Measurements from ENCODE around the gene ATP10A. TPM values are rescaled to one million over a fixed set of nuclear protein-coding genes. Genes with fewer than 3 reads are reported as not detected.

Gene ATP10A
- total RNA-seq, 1 donor from 2014 or later: 1.9 TPM

GRCh38 chr15:25869701-25870100 lies 6.6 kb upstream of the ATP10A start:
- TF ChIP-seq, protein P1, sequence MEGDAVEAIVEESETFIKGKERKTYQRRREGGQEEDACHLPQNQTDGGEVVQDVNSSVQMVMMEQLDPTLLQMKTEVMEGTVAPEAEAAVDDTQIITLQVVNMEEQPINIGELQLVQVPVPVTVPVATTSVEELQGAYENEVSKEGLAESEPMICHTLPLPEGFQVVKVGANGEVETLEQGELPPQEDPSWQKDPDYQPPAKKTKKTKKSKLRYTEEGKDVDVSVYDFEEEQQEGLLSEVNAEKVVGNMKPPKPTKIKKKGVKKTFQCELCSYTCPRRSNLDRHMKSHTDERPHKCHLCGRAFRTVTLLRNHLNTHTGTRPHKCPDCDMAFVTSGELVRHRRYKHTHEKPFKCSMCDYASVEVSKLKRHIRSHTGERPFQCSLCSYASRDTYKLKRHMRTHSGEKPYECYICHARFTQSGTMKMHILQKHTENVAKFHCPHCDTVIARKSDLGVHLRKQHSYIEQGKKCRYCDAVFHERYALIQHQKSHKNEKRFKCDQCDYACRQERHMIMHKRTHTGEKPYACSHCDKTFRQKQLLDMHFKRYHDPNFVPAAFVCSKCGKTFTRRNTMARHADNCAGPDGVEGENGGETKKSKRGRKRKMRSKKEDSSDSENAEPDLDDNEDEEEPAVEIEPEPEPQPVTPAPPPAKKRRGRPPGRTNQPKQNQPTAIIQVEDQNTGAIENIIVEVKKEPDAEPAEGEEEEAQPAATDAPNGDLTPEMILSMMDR (conservative IDR thresholded peaks at IDR 0.05): no peak
- Mint-ChIP-seq H3K4me3 (no peak overlapping the region), H3K4me1 (ENCODE audit: unreplicated experiment) (no peaks in the 10 kb centered on the region), H3K27ac (no peak overlapping the region), H3K9me3 (no peaks in the 10 kb centered on the region), H3K27me3 (peaks cover 32% of the 10 kb centered on the region), H3K36me3 (no peaks in the 10 kb centered on the region)
- no peak for DNase-seq (ENCODE audit: extremely low spot score, unreplicated experiment)

DNA sequence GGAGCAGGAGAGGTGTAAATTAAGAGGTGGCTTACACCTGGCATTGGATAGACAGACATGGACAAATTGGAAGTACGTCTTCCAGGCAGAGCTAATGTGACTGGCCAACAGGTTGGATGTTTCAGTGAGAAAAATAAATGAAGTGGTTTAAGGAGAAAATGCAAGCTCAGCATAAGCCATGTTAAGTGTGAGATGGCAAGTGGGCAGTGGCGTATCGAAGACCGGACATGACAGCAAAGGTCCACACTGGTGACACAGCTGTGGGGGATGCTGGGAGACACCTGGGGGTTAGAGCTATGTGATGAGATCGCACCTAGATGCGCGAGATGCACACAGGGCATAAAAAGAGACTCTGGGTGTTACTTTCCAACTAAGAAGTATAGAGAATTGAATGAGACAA lies 3.7 kb upstream of the ATP10A start:
- TF ChIP-seq, protein P1 (conservative IDR thresholded peaks at IDR 0.05): no peak
- H3K27me3 Mint-ChIP-seq: peaks cover 50% of the 10 kb centered on the region
- H3K4me3 Mint-ChIP-seq: no peak overlapping the region
- H3K4me1 Mint-ChIP-seq (ENCODE audit: unreplicated experiment): no peaks in the 10 kb centered on the region
- H3K27ac Mint-ChIP-seq: no peak overlapping the region
- DNase-seq (ENCODE audit: extremely low spot score, unreplicated experiment): no peak
- no peaks in the 10 kb centered on the region for H3K36me3 Mint-ChIP-seq
- H3K9me3 Mint-ChIP-seq: no peaks in the 10 kb centered on the region

GRCh38 chr15:25866251-25866650 lies 3.1 kb upstream of the ATP10A start:
- no peak for DNase-seq (ENCODE audit: extremely low spot score, unreplicated experiment)
- H3K27ac Mint-ChIP-seq: no peak overlapping the region
- no peaks in the 10 kb centered on the region for H3K9me3 Mint-ChIP-seq
- TF ChIP-seq, protein P1 (conservative IDR thresholded peaks at IDR 0.05): no peak
- H3K4me3 Mint-ChIP-seq: no peak overlapping the region
- H3K36me3 Mint-ChIP-seq: no peaks in the 10 kb centered on the region
- H3K4me1 Mint-ChIP-seq (ENCODE audit: unreplicated experiment): no peaks in the 10 kb centered on the region
- peaks cover 57% of the 10 kb centered on the region for H3K27me3 Mint-ChIP-seq

DNA sequence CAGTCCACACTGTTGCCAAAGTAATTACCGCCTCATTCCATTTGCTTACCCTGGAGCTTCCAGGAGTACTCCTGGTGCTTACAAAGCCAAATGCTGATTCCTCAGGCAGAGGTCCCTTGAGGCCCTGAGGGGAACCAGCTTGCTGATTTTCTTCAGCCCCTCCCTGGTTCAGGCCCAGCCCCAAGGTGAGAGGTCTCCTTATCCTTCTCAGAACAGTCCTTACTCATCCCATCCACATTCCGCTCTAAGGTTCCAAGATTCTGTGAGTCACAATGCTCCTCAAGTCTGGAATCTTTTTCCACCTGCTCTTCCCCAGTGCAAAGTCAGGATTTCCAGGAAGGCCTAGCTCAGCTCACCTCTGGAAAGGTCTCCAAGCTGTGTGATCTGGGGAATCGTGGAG lies 1.8 kb upstream of the ATP10A start:
- Mint-ChIP-seq H3K4me3 (peak overlapping the region; percentile 70), H3K27me3 (peaks cover 69% of the 10 kb centered on the region), H3K4me1 (ENCODE audit: unreplicated experiment) (no peaks in the 10 kb centered on the region), H3K27ac (no peak overlapping the region), H3K9me3 (no peaks in the 10 kb centered on the region), H3K36me3 (no peaks in the 10 kb centered on the region)
- no peak for DNase-seq (ENCODE audit: extremely low spot score, unreplicated experiment)
- TF ChIP-seq, protein P1 (conservative IDR thresholded peaks at IDR 0.05): no peak

DNA sequence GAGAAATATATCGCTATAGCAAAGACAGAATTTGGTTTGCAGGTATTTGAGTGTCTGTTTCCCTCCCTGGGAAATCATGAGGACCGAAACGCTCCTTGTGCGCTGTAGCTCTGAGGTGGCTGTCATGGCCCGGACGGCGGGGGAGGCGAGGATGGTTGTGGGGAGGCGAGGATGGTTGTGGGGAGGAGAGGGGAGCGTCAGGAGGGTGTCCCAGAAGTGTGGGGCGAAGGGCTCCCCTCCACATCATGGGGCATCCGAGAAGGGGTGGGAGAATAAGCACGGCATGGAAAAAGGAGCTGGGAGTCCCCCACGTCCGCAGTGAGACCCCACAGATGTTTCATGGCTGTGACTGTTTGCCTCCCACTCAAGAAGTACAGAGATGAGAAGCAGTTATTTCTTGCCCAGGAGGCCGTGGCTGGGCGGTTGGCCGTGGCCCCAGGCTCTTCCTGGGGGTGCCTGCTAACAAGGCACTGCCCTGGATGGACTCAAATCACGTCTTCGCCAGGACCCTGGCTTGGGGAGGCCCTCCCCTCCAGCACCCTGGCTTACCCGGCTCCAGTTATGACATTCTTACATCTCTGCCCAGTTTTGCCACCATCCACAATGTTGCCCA lies 947 bp upstream of the ATP10A start:
- DNase-seq (ENCODE audit: extremely low spot score, unreplicated experiment): no peak
- peaks cover 66% of the 10 kb centered on the region for H3K27me3 Mint-ChIP-seq
- H3K36me3 Mint-ChIP-seq: no peaks in the 10 kb centered on the region
- H3K4me3 Mint-ChIP-seq: peak overlapping the region; percentile 85
- H3K9me3 Mint-ChIP-seq: no peaks in the 10 kb centered on the region
- peak overlapping the region; percentile 34 for H3K27ac Mint-ChIP-seq
- TF ChIP-seq, protein P1 (conservative IDR thresholded peaks at IDR 0.05): no peak
- H3K4me1 Mint-ChIP-seq (ENCODE audit: unreplicated experiment): no peaks in the 10 kb centered on the region

Measured in type B pancreatic cell (in vitro differentiated cells).